H9 (cell line): Measurements from ENCODE around the gene TRPV4. TPM values are rescaled to one million over a fixed set of nuclear protein-coding genes. Genes with fewer than 3 reads are reported as not detected.

ENCODE experiments used
- DNase-seq: peaks from one replicate; pipeline ENCODE4 v3.0.0-alpha.2; 2017
- H2AFZ ChIP-seq: one replicate; pipeline ENCODE4 v1.6.1; 2013; ENCODE audit warnings: mild to moderate bottlenecking, low read length, control low read depth, moderate library complexity
- H2AK5ac ChIP-seq: 2 replicates; pipeline ENCODE4 v1.6.1; 2013; ENCODE audit warnings: low read length, control low read depth, mixed read lengths; ENCODE audit not compliant: insufficient read length
- H2BK120ac ChIP-seq: one replicate; pipeline ENCODE4 v1.6.1; 2013; ENCODE audit warnings: low read depth, mild to moderate bottlenecking, low read length, control low read depth, inconsistent platforms; ENCODE audit not compliant: poor library complexity, severe bottlenecking
- H2BK12ac ChIP-seq: 2 replicates; pipeline ENCODE4 v1.6.1; 2013; ENCODE audit warnings: low read length, control low read depth, mixed read lengths, low read depth; ENCODE audit not compliant: insufficient read length
- H2BK15ac ChIP-seq: 2 replicates; pipeline ENCODE4 v1.6.1; 2013; ENCODE audit warnings: low read depth, low read length, control low read depth
- H2BK20ac ChIP-seq: one replicate; pipeline ENCODE4 v1.6.1; 2013; ENCODE audit warnings: low read depth, mild to moderate bottlenecking, low read length, control low read depth, inconsistent platforms; ENCODE audit not compliant: poor library complexity, severe bottlenecking
- H2BK5ac ChIP-seq: 2 replicates; pipeline ENCODE4 v1.6.1; 2013; ENCODE audit warnings: low read length, control low read depth, mixed read lengths; ENCODE audit not compliant: insufficient read length
- H3K14ac ChIP-seq: 2 replicates; pipeline ENCODE4 v1.6.1; 2013; ENCODE audit warnings: low read length, control low read depth; ENCODE audit not compliant: insufficient read depth
- H3K18ac ChIP-seq: 2 replicates; pipeline ENCODE4 v1.6.1; 2013; ENCODE audit warnings: low read depth, mild to moderate bottlenecking, mixed read lengths, low read length, control low read depth; ENCODE audit not compliant: insufficient read length
- H3K23ac ChIP-seq: 2 replicates; pipeline ENCODE4 v1.6.1; 2013; ENCODE audit warnings: low read length, control low read depth, mixed read lengths, low read depth; ENCODE audit not compliant: insufficient read length
- H3K23me2 ChIP-seq: 2 replicates; pipeline ENCODE4 v1.6.1; 2013; ENCODE audit warnings: low read depth, mild to moderate bottlenecking, mixed read lengths, low read length, control low read depth; ENCODE audit not compliant: insufficient read length, poor library complexity, severe bottlenecking
- H3K27ac ChIP-seq: 2 replicates; pipeline ENCODE4 v1.5.1; 2013; ENCODE audit warnings: low read length, control low read depth, mixed read lengths, low read depth; ENCODE audit not compliant: insufficient read length
- H3K27me3 ChIP-seq: 2 replicates; pipeline ENCODE4 v1.6.1; 2013; ENCODE audit warnings: low read length, control low read depth, inconsistent platforms; ENCODE audit not compliant: insufficient read depth
- H3K4ac ChIP-seq: 2 replicates; pipeline ENCODE4 v1.6.1; 2013; ENCODE audit warnings: low read depth, mild to moderate bottlenecking, control low read depth, inconsistent platforms, low read length, moderate library complexity
- H3K4me1 ChIP-seq: 2 replicates; pipeline ENCODE4 v1.6.1; 2013; ENCODE audit warnings: low read length, control low read depth, inconsistent platforms; ENCODE audit not compliant: insufficient read depth
- H3K4me2 ChIP-seq: 2 replicates; pipeline ENCODE4 v1.6.1; 2013; ENCODE audit warnings: low read length, control low read depth, mixed read lengths; ENCODE audit not compliant: insufficient read length, insufficient read depth
- H3K56ac ChIP-seq: 2 replicates; pipeline ENCODE4 v1.6.1; 2013; ENCODE audit warnings: low read depth, mild to moderate bottlenecking, mixed read lengths, low read length, control low read depth; ENCODE audit not compliant: insufficient read length
- H3K79me1 ChIP-seq: 2 replicates; pipeline ENCODE4 v1.6.1; 2013; ENCODE audit warnings: low read depth, mild to moderate bottlenecking, moderate library complexity, low read length, control low read depth, inconsistent platforms; ENCODE audit not compliant: insufficient read depth, poor library complexity, severe bottlenecking
- H3K79me2 ChIP-seq: 2 replicates; pipeline ENCODE4 v1.6.1; 2013; ENCODE audit warnings: low read length, control low read depth, inconsistent platforms; ENCODE audit not compliant: insufficient read depth
- H3K9ac ChIP-seq: 2 replicates; pipeline ENCODE4 v1.6.1; 2013; ENCODE audit warnings: low read length, control low read depth, mixed read lengths; ENCODE audit not compliant: insufficient read length; ENCODE audit errors: extremely low read depth
- H3K9me3 ChIP-seq: one replicate; pipeline ENCODE4 v1.6.1; 2013; ENCODE audit warnings: low read depth, low read length, inconsistent platforms; ENCODE audit not compliant: control insufficient read depth
- H3T11ph ChIP-seq: one replicate; pipeline ENCODE4 v1.6.1; 2013; ENCODE audit warnings: mild to moderate bottlenecking, low read length, control low read depth, inconsistent platforms
- H4K20me1 ChIP-seq: one replicate; pipeline ENCODE4 v1.6.1; 2013; ENCODE audit not compliant: control insufficient read depth, insufficient read length, insufficient read depth
- H4K5ac ChIP-seq: 2 replicates; pipeline ENCODE4 v1.6.1; 2013; ENCODE audit warnings: low read depth, mild to moderate bottlenecking, mixed read lengths, low read length, control low read depth; ENCODE audit not compliant: insufficient read length
- H4K8ac ChIP-seq: replicated peaks from 2 replicates; pipeline ENCODE4 v1.6.1; 2013; ENCODE audit warnings: low read length, control low read depth, mixed read lengths, low read depth; ENCODE audit not compliant: insufficient read length
- H4K91ac ChIP-seq: 2 replicates; pipeline ENCODE4 v1.6.1; 2013; ENCODE audit warnings: low read depth, mild to moderate bottlenecking, moderate library complexity, mixed read lengths, low read length, control low read depth; ENCODE audit not compliant: insufficient read length
- H3K27ac Mint-ChIP-seq, 3 experiments: 2 replicates in 2 of 3; 3 replicates in 1 of 3; pipeline ENCODE4 v1.8.0; 2020 to 2021; ENCODE audit warnings: mixed read lengths in 3 of 3, mild to moderate bottlenecking in 1 of 3, moderate library complexity in 1 of 3
- H3K27me3 Mint-ChIP-seq: 2 replicates; pipeline ENCODE4 v1.8.0; 2021; ENCODE audit warnings: low read depth, mild to moderate bottlenecking, moderate library complexity, mixed read lengths
- H3K36me3 Mint-ChIP-seq, 3 experiments: 2 replicates in 2 of 3; 3 replicates in 1 of 3; pipeline ENCODE4 v1.8.0; 2020 to 2021; ENCODE audit warnings: low read depth in 3 of 3, mixed read lengths in 3 of 3; ENCODE audit not compliant: insufficient read depth in 1 of 3
- H3K4me1 Mint-ChIP-seq, 2 experiments: 2 replicates each; pipeline ENCODE4 v1.8.0; 2020; ENCODE audit warnings: mixed read lengths in 2 of 2
- H3K4me3 Mint-ChIP-seq, 2 experiments: 2 replicates in 1 of 2; 3 replicates in 1 of 2; pipeline ENCODE4 v1.8.0; 2020 to 2021; ENCODE audit warnings: mild to moderate bottlenecking in 2 of 2, mixed read lengths in 2 of 2, moderate library complexity in 1 of 2
- H3K9me3 Mint-ChIP-seq, 2 experiments: 2 replicates in 1 of 2; 3 replicates in 1 of 2; pipeline ENCODE4 v1.8.0; 2020; ENCODE audit warnings: mild to moderate bottlenecking in 2 of 2, mixed read lengths in 2 of 2, moderate library complexity in 1 of 2
- total RNA-seq: library from RNA; stranded (reverse); gene quantifications from 2 replicates; pipeline ENCODE4 v1.2.1, GENCODE V29; 2021
- TF ChIP-seq, protein P1 (sequence below): fragments of 200-600 bp; sonication (generic); conservative IDR thresholded peaks from 3 replicates; pipeline ENCODE4 v1.8.0; 2021; ENCODE audit warnings: antibody characterized with exemption, mild to moderate bottlenecking

The TRPV4 gene
- total RNA-seq, 1 experiment from 2014 or later = 4.9 TPM

DNA sequence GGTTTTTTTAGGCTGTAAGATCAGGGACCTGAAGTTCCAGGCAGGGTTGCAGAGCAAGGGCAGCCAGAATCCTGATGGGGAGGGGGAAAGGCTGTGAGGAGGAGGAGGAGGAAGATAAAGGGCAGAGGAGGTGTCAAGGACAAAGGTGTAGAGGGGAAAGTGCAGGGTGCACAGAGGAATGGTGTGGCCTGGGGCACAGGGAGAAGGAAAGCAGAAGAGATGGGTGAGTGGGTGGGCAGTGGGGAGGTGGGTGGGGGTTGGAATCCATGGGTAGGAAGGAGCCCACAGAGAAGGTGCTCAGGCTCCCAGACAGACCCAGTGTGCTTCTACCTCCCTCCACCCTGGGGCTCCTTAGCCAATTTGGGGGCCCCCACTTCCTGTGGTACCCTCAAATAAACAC, 11.2 kb downstream of the TRPV4 start:
- Histone ChIP-seq H3K27me3 (no peaks in the 10 kb centered on the region), H3K27ac (no peak overlapping the region), H3K23ac (no peak overlapping the region), H4K8ac (no peak overlapping the region), H3K56ac (no peak overlapping the region), H2BK20ac (no peak overlapping the region), H3K18ac (no peak overlapping the region), H3T11ph (no peak overlapping the region), H3K4ac (no peak overlapping the region), H4K20me1 (peaks cover 2% of the 10 kb centered on the region), H3K79me1 (no peaks in the 10 kb centered on the region), H3K4me1 (no peaks in the 10 kb centered on the region), H3K9ac (no peak overlapping the region), H2BK12ac (no peak overlapping the region), H2BK5ac (no peak overlapping the region), H4K5ac (no peak overlapping the region), H2AFZ (no peak overlapping the region), H3K9me3 (no peaks in the 10 kb centered on the region), H3K23me2 (no peaks in the 10 kb centered on the region), H3K79me2 (no peaks in the 10 kb centered on the region), H2BK120ac (no peak overlapping the region), H3K14ac (no peak overlapping the region), H3K4me2 (no peak overlapping the region), H2AK5ac (no peak overlapping the region), H2BK15ac (no peak overlapping the region), H4K91ac (no peak overlapping the region)
- peak overlapping the region in 1 of 3 experiments; percentile 28; a peak in 1 of 7 replicates for H3K27ac Mint-ChIP-seq
- no peaks in the 10 kb centered on the region for H3K36me3 Mint-ChIP-seq
- no peaks in the 10 kb centered on the region for H3K27me3 Mint-ChIP-seq
- H3K9me3 Mint-ChIP-seq = no peaks in the 10 kb centered on the region
- TF ChIP-seq, protein P1, sequence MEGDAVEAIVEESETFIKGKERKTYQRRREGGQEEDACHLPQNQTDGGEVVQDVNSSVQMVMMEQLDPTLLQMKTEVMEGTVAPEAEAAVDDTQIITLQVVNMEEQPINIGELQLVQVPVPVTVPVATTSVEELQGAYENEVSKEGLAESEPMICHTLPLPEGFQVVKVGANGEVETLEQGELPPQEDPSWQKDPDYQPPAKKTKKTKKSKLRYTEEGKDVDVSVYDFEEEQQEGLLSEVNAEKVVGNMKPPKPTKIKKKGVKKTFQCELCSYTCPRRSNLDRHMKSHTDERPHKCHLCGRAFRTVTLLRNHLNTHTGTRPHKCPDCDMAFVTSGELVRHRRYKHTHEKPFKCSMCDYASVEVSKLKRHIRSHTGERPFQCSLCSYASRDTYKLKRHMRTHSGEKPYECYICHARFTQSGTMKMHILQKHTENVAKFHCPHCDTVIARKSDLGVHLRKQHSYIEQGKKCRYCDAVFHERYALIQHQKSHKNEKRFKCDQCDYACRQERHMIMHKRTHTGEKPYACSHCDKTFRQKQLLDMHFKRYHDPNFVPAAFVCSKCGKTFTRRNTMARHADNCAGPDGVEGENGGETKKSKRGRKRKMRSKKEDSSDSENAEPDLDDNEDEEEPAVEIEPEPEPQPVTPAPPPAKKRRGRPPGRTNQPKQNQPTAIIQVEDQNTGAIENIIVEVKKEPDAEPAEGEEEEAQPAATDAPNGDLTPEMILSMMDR = no peak
- no peak for DNase-seq
- H3K4me1 Mint-ChIP-seq = peaks cover 15 to 20% of the 10 kb centered on the region in 2 experiments
- no peak overlapping the region for H3K4me3 Mint-ChIP-seq
